SK-N-SH treated with all-trans-retinoic acid at 6 μM for 48 hours (cell line): ENCODE results near the gene TSPAN1.

Source experiments
- ATAC-seq: fragments of 200-7000 bp; cut with Tn5 transposase; 3 replicates; pipeline ENCODE4 v1.9.1; 2020; ENCODE audit warnings: mild to moderate bottlenecking, moderate library complexity
- BACH2 ChIP-seq: fragments of 250-450 bp; sonication (Bioruptor Pico); IDR thresholded peaks from 2 replicates; pipeline ENCODE4 v1.9.0; 2021; ENCODE audit warnings: mild to moderate bottlenecking, borderline replicate concordance
- CREB5 ChIP-seq: fragments of 250-450 bp; sonication (Bioruptor Pico); IDR thresholded peaks from 2 replicates; pipeline ENCODE4 v1.5.1; 2020; ENCODE audit warnings: low read depth, mild to moderate bottlenecking, moderate library complexity
- CSDC2 ChIP-seq: fragments of 250-450 bp; sonication (Bioruptor Pico); IDR thresholded peaks from 2 replicates; pipeline ENCODE4 v1.5.0; 2020; ENCODE audit warnings: mild to moderate bottlenecking, moderate library complexity
- CSRNP3 ChIP-seq: fragments of 250-450 bp; sonication (Bioruptor Pico); IDR thresholded peaks from 2 replicates; pipeline ENCODE4 v1.5.1; 2021; ENCODE audit warnings: mild to moderate bottlenecking, moderate library complexity
- ESRRG ChIP-seq: fragments of 250-450 bp; sonication (Bioruptor Pico); IDR thresholded peaks from 2 replicates; pipeline ENCODE4 v1.6.1; 2021; ENCODE audit warnings: mild to moderate bottlenecking
- ISL1 ChIP-seq: fragments of 250-450 bp; sonication (Bioruptor Pico); IDR thresholded peaks from 2 replicates; pipeline ENCODE4 v2.1.2; 2022; ENCODE audit warnings: mild to moderate bottlenecking, moderate library complexity
- OSR1 ChIP-seq: fragments of 250-450 bp; sonication (Bioruptor Pico); IDR thresholded peaks from 2 replicates; pipeline ENCODE4 v1.8.0; 2022; ENCODE audit warnings: moderate library complexity, mild to moderate bottlenecking, inconsistent platforms
- POU6F1 ChIP-seq: fragments of 250-450 bp; sonication (Bioruptor Pico); IDR thresholded peaks from 2 replicates; pipeline ENCODE4 v1.8.0; 2021; ENCODE audit warnings: low read depth, mild to moderate bottlenecking, moderate library complexity, borderline replicate concordance
- PPARA ChIP-seq: fragments of 250-450 bp; sonication (Bioruptor Pico); IDR thresholded peaks from 2 replicates; pipeline ENCODE4 v1.5.0; 2020; ENCODE audit warnings: mild to moderate bottlenecking, borderline replicate concordance
- RARB ChIP-seq: fragments of 250-450 bp; sonication (Bioruptor Pico); IDR thresholded peaks from 2 replicates; pipeline ENCODE4 v1.8.0; 2021; ENCODE audit warnings: mild to moderate bottlenecking, moderate library complexity
- ZFP3 ChIP-seq: fragments of 250-450 bp; sonication (Bioruptor Pico); IDR thresholded peaks from 2 replicates; pipeline ENCODE4 v1.5.0; 2020; ENCODE audit warnings: mild to moderate bottlenecking, moderate library complexity
- ZFP30 ChIP-seq: fragments of 450-650 bp; formaldehyde crosslinking; IDR thresholded peaks from 2 replicates; pipeline ENCODE4 v1.5.0; 2022; ENCODE audit warnings: mild to moderate bottlenecking, moderate library complexity
- ZNF565 ChIP-seq: fragments of 450-650 bp; formaldehyde crosslinking; conservative IDR thresholded peaks from 2 replicates; pipeline ENCODE4 v1.5.0; 2020; ENCODE audit warnings: low read depth, mild to moderate bottlenecking, moderate library complexity
- ZNF70 ChIP-seq: fragments of 450-650 bp; formaldehyde crosslinking; IDR thresholded peaks from 2 replicates; pipeline ENCODE4 v1.5.0; 2020; ENCODE audit warnings: mild to moderate bottlenecking, moderate library complexity
- TF ChIP-seq, protein P1 (sequence below): fragments of 250-450 bp; sonication (Bioruptor Pico); IDR thresholded peaks from 2 replicates; pipeline ENCODE4 v1.8.0; 2020; ENCODE audit warnings: mild to moderate bottlenecking, moderate library complexity, borderline replicate concordance
- TF ChIP-seq, protein P2 (sequence below): fragments of 250-450 bp; sonication (Bioruptor Pico); IDR thresholded peaks from 2 replicates; pipeline ENCODE4 v1.5.0; 2020; ENCODE audit warnings: mild to moderate bottlenecking, moderate library complexity

The TSPAN1 gene

GRCh38 chr1:46218443-46218842 lies 43.6 kb downstream of the TSPAN1 start:
- no peak for TF ChIP-seq PPARA (CRISPR knock-in tag)
- TF ChIP-seq, protein P1, sequence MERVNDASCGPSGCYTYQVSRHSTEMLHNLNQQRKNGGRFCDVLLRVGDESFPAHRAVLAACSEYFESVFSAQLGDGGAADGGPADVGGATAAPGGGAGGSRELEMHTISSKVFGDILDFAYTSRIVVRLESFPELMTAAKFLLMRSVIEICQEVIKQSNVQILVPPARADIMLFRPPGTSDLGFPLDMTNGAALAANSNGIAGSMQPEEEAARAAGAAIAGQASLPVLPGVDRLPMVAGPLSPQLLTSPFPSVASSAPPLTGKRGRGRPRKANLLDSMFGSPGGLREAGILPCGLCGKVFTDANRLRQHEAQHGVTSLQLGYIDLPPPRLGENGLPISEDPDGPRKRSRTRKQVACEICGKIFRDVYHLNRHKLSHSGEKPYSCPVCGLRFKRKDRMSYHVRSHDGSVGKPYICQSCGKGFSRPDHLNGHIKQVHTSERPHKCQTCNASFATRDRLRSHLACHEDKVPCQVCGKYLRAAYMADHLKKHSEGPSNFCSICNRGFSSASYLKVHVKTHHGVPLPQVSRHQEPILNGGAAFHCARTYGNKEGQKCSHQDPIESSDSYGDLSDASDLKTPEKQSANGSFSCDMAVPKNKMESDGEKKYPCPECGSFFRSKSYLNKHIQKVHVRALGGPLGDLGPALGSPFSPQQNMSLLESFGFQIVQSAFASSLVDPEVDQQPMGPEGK (CRISPR knock-in tag), result no peak
- TF ChIP-seq, protein P2, sequence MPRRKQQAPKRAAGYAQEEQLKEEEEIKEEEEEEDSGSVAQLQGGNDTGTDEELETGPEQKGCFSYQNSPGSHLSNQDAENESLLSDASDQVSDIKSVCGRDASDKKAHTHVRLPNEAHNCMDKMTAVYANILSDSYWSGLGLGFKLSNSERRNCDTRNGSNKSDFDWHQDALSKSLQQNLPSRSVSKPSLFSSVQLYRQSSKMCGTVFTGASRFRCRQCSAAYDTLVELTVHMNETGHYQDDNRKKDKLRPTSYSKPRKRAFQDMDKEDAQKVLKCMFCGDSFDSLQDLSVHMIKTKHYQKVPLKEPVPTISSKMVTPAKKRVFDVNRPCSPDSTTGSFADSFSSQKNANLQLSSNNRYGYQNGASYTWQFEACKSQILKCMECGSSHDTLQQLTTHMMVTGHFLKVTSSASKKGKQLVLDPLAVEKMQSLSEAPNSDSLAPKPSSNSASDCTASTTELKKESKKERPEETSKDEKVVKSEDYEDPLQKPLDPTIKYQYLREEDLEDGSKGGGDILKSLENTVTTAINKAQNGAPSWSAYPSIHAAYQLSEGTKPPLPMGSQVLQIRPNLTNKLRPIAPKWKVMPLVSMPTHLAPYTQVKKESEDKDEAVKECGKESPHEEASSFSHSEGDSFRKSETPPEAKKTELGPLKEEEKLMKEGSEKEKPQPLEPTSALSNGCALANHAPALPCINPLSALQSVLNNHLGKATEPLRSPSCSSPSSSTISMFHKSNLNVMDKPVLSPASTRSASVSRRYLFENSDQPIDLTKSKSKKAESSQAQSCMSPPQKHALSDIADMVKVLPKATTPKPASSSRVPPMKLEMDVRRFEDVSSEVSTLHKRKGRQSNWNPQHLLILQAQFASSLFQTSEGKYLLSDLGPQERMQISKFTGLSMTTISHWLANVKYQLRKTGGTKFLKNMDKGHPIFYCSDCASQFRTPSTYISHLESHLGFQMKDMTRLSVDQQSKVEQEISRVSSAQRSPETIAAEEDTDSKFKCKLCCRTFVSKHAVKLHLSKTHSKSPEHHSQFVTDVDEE (CRISPR knock-in tag), result no peak
- no peak for TF ChIP-seq CSRNP3 (CRISPR knock-in tag)
- no peak for TF ChIP-seq OSR1 (CRISPR knock-in tag)
- TF ChIP-seq CSDC2 (CRISPR knock-in tag), result no peak
- TF ChIP-seq ZFP3 (CRISPR knock-in tag), result no peak
- no peak for TF ChIP-seq ISL1 (CRISPR knock-in tag)
- TF ChIP-seq BACH2, result no peak
- ATAC-seq, result no peak

GRCh38 chr1:46219551-46220520 lies 44.9 kb downstream of the TSPAN1 start:
- ATAC-seq, result no peak
- TF ChIP-seq ZFP3 (CRISPR knock-in tag) (no peak), CREB5 (CRISPR knock-in tag) (no peak), ZNF565 (CRISPR knock-in tag) (no peak)
- TF ChIP-seq, all 23 proteins: peak for 0

GRCh38 chr1:46220808-46221207 lies 45.9 kb downstream of the TSPAN1 start:
- ATAC-seq, result no peak
- TF ChIP-seq BACH2 (no peak), CREB5 (CRISPR knock-in tag) (no peak), ISL1 (CRISPR knock-in tag) (no peak), POU6F1 (CRISPR knock-in tag) (no peak), OSR1 (CRISPR knock-in tag) (no peak), ESRRG (CRISPR knock-in tag) (no peak), ZNF70 (CRISPR knock-in tag) (no peak), ZNF565 (CRISPR knock-in tag) (no peak), ZFP30 (no peak), RARB (CRISPR knock-in tag) (no peak)
- TF ChIP-seq, protein P1 (CRISPR knock-in tag), result no peak
- TF ChIP-seq, protein P2 (CRISPR knock-in tag), result no peak
